Measurements from ENCODE around the gene KAT6B. TPM values are rescaled to one million over a fixed set of nuclear protein-coding genes. Genes with fewer than 3 reads are reported as not detected.

KAT6B gene
- total and polyA plus RNA-seq, 7 donors: 5.8 to 77.0 (median 49.9) TPM

- intact Hi-C loops (cut with DNase I): no loop called here
- Histone ChIP-seq H3K27me3 (no peaks in the 10 kb centered on the region), H3K4me3 (no peak overlapping the region), H3K4me1 (peaks cover 0 to 43% (median 25%) of the 10 kb centered on the region in 4 donors), H3K36me3 (no peaks in the 10 kb centered on the region), H3K9me3 (no peaks in the 10 kb centered on the region), H3K27ac (no peak overlapping the region)
- WGBS, 2 donors: 84 to 89% methylated on average over 3 of the region's 3 CpGs
- TF ChIP-seq POLR2AphosphoS5 (IDR thresholded peaks at IDR 0.05) (no peak), EP300 (IDR thresholded peaks at IDR 0.05) (no peak), POLR2A (IDR thresholded peaks at IDR 0.05) (no peak), CTCF (IDR thresholded peaks at IDR 0.05) (no peak)
- no peak for DNase-seq
Observed at GRCh38 chr10:74868392-74868977, 42.1 kb downstream of the KAT6B start.

DNA sequence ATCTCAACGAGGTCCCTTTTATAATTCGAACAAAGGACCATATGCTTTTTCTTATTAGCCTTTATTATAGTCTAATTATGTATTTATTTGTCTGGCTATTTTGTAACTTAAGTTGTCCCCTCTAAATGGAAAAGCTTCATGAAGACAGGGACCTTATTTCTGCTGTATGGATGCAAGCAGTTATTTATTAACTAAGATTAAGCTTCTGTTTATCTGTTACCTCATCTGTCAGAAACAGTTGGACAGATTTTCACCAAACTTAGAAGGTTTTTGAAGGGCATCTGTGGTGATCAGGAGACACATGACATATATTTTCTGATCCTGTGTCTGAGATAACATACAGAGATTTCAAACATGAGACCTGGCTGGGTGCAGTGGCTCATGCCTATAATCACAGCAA, 43.2 kb downstream of the KAT6B start:
- H3K9me3 ChIP-seq: no peaks in the 10 kb centered on the region
- intact Hi-C loops (cut with DNase I): no loop called here
- H3K36me3 ChIP-seq: no peaks in the 10 kb centered on the region
- H3K4me1 ChIP-seq: peaks cover 0 to 52% (median 25%) of the 10 kb centered on the region in 4 donors
- TF ChIP-seq EP300 (IDR thresholded peaks at IDR 0.05) (no peak), CTCF (IDR thresholded peaks at IDR 0.05) (no peak), POLR2AphosphoS5 (IDR thresholded peaks at IDR 0.05) (no peak)
- no peak overlapping the region for H3K4me3 ChIP-seq
- H3K27me3 ChIP-seq: no peaks in the 10 kb centered on the region
- H3K27ac ChIP-seq: no peak overlapping the region
- 82 to 93% methylated on average over 2 of the region's 2 CpGs for WGBS, 2 donors
- no peak for DNase-seq

DNA sequence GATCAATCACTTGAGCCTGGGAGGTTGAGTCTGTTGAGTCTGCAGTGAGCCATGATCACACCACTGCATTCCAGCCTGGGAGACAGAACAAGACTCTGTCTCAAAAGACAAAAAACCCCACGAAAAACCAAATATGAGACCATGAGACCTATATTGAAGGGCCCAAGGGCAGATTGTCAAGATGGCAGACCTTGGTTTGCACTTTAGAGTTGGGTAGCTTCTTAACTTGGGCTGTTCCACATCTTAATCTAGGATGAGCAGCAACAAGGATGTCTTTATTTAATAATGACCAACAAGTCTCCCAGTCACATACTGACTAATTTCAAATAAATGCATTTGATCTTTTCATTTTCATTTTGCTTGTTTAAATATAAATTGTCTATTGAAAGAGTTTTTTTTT, 43.8 kb downstream of the KAT6B start:
- Histone ChIP-seq H3K9me3 (no peaks in the 10 kb centered on the region), H3K27ac (no peak overlapping the region), H3K4me3 (no peak overlapping the region), H3K4me1 (peaks cover 0 to 58% (median 24%) of the 10 kb centered on the region in 4 donors), H3K27me3 (no peaks in the 10 kb centered on the region), H3K36me3 (no peaks in the 10 kb centered on the region)
- no peak for DNase-seq
- TF ChIP-seq CTCF (IDR thresholded peaks at IDR 0.05): no peak
- no peak for TF ChIP-seq POLR2AphosphoS5 (IDR thresholded peaks at IDR 0.05)
- no peak for TF ChIP-seq EP300 (IDR thresholded peaks at IDR 0.05)
- TF ChIP-seq POLR2A (IDR thresholded peaks at IDR 0.05): no peak
- intact Hi-C loops (cut with DNase I): no loop called here
- 97 to 100% methylated on average over 1 of the region's 1 CpG for WGBS, 2 donors

DNA sequence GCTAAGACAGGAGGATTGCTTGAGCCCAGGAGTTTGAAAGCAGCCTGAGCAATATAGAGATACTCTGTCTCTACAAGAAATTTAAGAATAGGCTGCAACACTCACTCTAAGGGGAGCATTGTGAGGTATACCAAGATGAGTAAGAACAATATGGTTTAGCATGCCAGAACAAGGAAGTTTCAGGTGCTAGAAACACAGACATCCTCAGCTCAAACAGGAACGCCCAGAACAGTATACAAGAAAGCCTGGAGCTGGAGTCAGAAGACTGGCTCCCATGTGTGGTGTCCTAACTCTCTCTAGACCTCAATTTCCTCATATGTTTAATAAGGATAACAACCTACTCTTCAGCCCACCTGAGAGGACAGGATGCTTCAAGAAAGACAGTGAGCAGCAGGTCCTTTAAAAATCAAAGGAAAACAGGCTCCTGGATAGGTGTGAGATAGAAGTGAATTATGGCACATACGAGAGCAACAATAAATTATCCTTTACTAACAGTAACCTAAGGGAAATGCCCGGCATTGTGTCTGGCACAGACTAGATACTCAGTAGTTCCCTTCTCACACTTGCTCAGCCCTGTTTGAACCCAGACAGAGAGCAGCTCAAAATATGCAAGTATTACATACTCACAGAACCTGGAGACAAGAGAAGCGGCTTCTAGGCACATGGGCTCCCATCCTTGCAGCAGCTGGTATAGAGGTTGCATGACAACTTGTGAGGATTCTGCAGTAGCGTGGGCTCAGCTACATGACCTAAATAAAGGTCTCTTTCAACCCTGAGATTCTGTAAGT, 45.4 kb downstream of the KAT6B start:
- H3K27ac ChIP-seq: no peak overlapping the region
- H3K27me3 ChIP-seq: no peaks in the 10 kb centered on the region

More for the DNA sequence above, 45.4 kb downstream of the KAT6B start:
- TF ChIP-seq POLR2AphosphoS5 (IDR thresholded peaks at IDR 0.05) (no peak), EP300 (IDR thresholded peaks at IDR 0.05) (no peak), POLR2A (IDR thresholded peaks at IDR 0.05) (no peak), CTCF (IDR thresholded peaks at IDR 0.05) (no peak)
- Histone ChIP-seq H3K4me3 (no peak overlapping the region), H3K4me1 (peaks cover 0 to 59% (median 21%) of the 10 kb centered on the region in 4 donors), H3K9me3 (no peaks in the 10 kb centered on the region), H3K36me3 (no peaks in the 10 kb centered on the region)
- DNase-seq: no peak
- WGBS, 2 donors: 43 to 60% methylated on average over 5 of the region's 5 CpGs
- intact Hi-C loops (cut with DNase I): no loop called here

Measured in sigmoid colon (tissue), 7 donors.